ENCODE results near the gene PIK3CD.

- TF ChIP-seq, protein P1, sequence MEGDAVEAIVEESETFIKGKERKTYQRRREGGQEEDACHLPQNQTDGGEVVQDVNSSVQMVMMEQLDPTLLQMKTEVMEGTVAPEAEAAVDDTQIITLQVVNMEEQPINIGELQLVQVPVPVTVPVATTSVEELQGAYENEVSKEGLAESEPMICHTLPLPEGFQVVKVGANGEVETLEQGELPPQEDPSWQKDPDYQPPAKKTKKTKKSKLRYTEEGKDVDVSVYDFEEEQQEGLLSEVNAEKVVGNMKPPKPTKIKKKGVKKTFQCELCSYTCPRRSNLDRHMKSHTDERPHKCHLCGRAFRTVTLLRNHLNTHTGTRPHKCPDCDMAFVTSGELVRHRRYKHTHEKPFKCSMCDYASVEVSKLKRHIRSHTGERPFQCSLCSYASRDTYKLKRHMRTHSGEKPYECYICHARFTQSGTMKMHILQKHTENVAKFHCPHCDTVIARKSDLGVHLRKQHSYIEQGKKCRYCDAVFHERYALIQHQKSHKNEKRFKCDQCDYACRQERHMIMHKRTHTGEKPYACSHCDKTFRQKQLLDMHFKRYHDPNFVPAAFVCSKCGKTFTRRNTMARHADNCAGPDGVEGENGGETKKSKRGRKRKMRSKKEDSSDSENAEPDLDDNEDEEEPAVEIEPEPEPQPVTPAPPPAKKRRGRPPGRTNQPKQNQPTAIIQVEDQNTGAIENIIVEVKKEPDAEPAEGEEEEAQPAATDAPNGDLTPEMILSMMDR (conservative IDR thresholded peaks at IDR 0.05; ENCODE audit: low read depth, low read length), result no peak
- TF ChIP-seq EZH2phosphoT487 (IDR thresholded peaks at IDR 0.05; ENCODE audit: borderline replicate concordance, low read length) (no peak), EZH2 (IDR thresholded peaks at IDR 0.05; ENCODE audit: low read length, unreplicated experiment) (no peak)
Measured at GRCh38 chr1:9731561-9731960, 80.0 kb downstream of the PIK3CD start.
